Ecto neural progenitor cell (in vitro differentiated cells): ENCODE data around the gene MTCL3.

Experiments
- DNase-seq: peaks from one replicate; pipeline ENCODE4 v3.0.0-alpha.2; 2018; ENCODE audit warnings: low spot score

Gene MTCL3

DNA sequence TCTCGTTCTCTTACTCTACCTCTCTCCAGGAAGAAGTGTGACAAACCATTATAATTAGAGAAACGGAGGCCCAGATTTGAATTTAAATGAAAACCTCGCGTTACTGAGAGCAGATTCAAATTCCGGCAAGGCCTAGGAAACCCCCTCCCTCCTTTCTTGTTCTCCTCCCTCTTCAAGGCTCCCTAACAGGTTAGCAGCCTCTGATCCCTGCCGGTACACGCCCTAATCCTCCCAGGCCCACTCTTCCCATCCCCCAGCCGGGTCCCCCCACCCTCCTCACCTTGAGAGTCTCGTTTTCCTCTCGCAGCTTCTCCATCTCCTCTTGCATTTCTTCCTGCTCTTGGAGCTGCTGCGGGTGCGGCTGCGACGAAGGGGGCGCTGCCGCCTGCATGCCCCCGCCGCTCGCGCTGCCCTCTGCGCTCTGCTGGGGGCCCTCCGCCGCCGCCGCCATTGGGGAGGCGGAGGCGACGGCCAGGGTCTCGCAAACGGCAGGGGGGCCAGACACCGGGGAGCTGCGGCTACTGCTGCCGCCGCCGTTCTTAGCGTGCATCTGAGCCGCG is 3.8 kb downstream of the MTCL3 start:
- peak; percentile 76 for DNase-seq

DNA sequence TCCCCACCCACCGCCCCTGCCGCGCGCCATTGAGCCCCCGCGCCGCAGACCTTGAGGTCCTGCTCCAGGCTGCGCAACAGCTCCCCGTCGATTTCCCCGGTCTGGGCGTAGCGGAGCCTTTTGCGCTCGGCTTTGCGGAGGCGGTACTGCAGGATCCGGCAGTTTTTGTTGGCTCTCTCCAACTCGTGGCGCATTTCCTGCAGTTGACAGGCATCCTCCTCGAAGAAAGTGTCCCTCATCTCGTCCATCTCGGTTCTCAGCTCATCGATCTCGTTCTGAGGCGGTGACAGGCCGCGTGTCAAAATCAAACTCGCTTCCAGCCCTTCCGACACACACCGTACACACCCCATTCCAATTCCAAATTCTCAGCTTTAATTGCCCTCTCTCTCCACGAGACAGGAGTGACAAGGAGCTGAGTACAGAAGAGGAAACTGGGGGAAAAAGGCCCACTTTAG is 4.3 kb downstream of the MTCL3 start:
- DNase-seq: peak; percentile 78

DNA sequence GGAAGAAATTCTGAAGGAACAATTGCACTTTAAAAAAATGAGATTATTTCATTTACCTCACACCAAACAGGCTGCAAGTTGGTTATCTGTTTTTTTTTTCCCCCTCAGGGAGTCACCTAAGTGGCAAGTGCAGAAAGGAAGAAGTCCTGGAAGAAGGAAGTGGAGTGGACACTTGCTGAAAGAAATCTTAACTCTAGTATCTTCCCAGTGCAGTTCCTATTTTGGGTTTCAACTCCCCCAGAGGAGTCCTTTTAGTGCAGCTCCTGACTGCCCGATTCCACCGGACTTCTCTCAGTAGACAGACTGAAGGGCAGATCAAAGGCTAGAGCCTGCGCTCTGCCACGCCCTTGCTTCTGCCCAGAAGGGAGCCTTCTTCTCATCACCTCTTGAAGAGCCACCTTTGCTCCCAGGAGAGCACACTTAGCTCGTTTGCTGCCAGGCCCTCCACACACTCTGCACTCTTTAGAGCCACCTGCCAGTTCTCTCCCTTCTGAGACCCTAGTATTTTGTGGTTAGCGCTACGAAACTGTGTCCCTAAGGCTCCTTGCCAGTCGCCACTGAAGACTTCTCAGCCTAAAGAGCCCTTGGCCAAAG is 4.9 kb downstream of the MTCL3 start:
- DNase-seq: no peak

DNA sequence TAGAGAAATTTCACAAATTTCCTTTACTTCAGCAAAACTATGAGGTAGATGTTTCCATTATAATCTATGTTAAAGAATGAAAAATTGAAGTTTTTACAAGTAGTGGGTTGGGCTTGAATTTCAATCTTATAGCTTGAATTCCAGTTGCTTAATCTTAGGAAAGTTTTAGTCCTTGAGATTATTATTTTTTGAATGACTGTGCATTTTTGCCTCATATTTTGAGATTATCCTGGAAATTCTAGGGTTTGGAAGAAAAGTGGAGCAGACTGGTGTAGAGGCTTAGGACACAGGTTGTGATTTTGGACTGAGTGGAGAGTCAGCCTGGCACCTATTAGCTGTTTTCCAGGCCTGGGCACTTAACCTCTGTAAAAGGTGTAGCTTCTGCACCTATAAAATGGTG is 5.7 kb downstream of the MTCL3 start:
- no peak for DNase-seq

DNA sequence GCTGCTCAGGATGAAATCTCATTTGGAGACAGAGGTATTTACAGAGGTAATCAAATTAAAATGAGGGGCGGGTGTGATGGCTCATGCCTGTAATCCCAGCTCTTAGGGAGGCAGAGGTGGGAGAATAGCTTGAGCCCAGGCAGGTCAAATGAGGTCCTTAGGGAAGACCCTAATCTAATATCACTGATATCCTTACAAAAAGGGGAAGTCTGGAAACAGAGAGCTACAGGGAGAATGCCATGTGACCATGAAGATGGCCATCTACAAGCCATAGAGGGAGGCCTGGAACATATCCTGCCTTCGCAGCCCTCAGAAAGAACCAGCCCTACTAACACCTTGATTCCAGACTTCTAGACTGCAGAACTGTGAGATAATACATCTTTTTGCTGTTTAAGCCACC is 8.3 kb downstream of the MTCL3 start:
- no peak for DNase-seq

DNA sequence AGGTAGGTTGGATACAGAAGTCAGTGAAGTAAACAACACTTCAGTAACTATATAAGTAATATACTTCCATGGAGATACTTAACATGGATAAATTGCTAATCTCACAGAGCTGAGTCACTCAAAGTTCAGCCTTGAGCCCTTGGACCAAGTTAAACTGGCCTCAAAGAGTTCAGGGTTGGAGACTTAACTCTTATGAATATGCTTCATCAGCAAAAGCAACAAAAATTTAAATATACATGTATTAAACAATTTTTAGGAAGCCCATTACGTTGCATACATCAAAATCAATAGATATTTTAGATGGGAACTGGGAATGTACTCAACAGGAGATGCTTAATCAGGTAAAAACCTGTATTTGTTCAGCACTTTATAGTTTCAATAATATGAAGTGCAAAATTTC is 12.2 kb downstream of the MTCL3 start:
- no peak for DNase-seq

DNA sequence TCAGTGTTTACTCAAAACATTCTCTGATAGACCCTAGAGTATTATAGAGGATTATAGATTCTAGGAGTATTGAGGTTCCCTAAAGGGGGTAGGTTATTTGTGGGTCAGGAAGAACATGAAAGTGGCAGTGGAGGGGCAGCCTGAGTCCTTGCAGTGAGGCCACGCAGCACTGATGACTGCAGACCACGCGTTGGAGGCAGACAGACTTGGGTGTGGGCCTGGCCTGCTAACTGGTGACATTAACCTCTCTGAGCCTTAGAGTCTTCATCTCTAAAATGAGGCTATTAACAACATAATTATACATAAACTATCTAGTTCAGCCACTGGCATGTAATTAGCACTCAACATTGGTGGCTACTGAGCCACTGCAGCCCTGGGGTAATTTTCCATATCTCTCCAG is 16.1 kb downstream of the MTCL3 start:
- no peak for DNase-seq

DNA sequence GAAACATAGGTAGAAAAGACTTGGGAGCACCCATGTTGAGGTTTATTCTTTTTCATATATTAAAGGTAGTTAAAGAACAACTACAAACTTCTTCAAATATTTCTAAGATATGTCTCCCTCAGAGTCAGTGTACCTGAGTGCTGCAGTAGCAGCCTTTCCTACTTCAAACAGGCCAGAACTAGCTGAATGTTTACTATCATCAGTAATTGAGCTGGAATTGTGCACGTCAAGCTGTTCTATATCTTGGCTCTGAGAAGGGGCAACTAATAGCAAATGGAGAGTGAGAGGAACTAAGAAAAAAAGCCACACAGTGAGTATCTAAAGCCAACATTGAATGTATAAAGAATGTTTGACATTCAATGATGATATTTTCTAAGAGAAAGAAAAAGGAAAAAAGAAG is 21.7 kb downstream of the MTCL3 start:
- no peak for DNase-seq

DNA sequence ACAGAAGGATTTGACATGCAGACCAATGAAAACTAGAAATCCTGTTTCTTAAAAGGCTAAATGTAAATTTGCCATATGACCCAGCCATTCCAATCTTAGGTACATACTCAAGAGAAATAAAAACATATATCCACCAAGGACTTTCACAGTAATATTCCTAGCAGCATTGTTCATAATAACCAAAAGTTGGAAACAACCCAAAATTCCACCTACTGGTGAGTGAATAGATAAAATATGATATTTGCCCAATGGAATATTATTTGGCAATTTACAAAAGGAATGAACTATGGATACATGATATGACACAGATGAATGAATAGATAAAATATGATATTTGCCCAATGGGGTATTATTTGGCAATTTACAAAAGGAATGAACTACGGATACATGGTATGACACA is 22.7 kb downstream of the MTCL3 start:
- DNase-seq: no peak

DNA sequence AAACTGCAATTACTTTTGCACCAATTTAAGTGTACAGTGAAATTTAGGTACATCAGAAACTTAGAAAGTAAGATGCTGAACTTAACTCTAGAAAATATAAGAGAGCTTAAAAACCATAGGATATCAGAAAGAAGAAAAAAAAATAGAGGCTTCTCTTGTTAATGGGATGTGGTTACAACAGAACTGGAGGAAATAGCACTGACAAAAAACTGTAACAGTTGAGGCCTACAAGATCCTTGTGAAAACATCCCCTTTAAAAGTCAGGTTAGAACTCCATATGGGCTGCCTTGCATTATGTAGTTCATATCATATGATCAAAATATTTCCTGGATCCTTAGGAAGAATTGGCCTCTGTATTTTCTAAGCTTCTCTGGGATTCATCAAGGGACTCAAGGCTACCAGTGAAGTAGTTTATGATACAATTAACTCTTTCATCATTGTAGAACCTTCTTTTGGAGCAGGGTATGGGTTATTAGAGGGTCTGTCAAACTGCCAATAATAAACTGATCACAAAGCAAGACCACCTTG is 24.8 kb downstream of the MTCL3 start:
- DNase-seq: no peak

DNA sequence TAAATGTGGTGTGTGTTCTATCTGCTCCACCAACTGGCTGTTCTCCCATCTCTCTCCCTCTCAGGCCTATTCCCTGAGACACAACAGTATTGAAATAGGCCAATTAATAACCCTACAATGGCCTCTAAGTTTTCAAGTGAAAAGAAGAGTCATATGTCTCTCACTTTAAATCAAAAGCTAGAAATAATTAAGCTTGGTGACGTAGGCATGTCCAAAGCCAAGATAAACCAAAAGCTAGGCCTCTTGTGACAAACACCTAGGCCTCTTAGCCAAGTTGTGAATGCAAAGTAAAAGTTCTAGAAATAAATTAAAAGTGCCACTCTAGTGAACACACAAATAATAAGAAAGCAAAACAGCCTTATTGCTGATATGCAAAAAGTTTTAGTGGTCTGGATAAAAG is 29.9 kb downstream of the MTCL3 start:
- no peak for DNase-seq

DNA sequence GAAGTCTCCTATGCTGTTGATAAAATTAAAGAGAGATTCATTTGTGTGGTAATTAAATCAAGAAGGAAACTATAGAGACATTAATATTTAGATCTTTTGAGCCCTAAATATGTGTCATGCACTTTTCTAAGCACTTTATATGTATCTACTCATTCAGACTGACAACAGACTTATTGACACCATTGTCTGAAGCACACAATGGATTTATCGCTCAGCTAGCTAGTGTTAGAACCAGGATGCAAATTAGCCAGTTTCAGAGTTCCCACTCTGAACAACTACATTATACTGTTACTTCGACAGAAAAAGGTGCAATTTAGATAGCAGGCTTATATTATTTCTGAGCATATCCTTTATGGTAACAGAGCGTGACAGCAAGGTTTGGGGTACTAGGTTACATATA is 32.2 kb downstream of the MTCL3 start:
- DNase-seq: no peak

DNA sequence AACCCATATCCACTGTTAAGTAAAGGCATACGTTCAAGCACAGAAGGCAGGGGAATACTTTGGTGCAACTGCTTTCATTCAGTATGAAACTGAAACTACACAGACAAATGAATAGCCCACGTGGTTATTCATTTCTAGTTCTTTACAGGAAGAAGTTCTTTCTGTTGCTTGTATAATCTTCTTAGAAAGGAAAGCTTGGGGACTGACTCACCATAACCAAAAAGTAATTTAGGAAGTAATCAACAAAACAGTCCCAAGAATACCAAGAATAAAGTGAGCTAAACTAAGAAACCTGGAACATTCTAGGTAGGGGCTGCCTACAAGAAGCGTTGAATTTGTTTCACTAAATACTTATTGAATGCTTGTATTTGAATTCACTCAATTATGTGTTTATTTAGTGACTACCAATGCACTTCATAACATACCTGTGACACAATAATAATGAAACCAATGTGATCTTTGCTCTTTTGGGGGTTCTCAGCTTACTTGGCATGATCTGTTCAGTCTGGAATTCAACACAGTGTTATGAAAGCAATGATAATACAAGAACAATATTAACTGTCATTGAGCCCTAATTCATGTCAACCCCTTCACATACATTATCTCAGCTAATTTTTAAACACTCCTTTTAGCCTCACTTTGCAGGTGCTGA is 34.8 kb downstream of the MTCL3 start:
- no peak for DNase-seq

DNA sequence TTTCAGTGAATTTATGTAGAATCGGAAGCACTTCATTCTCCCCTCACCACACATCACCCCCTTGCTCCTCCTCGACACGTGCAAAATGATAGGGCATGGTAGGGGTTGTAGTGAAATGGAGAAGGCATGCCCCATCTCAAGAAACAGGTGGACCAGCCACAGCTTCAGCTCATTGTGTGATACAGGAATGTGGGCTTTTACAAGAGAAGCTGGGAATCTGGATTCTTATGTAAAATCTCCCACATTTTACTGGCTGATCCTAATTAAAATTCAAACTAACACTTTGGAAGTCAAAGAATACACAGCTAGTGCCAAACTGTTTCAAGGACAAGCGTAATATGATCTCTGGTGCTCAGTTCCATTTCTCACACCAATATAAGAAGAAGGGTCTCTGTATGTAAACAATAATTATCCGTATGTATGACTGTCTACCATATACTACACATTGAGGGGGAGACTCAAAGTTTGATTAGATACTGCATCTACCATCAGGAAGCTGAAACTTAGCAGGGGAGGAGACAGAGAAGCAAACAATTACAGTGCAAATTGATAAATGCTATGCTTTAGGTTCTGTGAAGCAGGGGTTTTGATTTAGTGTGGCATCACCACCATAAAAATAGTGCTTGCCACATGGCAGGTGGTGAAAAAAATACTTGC is 35.6 kb downstream of the MTCL3 start:
- DNase-seq: no peak

DNA sequence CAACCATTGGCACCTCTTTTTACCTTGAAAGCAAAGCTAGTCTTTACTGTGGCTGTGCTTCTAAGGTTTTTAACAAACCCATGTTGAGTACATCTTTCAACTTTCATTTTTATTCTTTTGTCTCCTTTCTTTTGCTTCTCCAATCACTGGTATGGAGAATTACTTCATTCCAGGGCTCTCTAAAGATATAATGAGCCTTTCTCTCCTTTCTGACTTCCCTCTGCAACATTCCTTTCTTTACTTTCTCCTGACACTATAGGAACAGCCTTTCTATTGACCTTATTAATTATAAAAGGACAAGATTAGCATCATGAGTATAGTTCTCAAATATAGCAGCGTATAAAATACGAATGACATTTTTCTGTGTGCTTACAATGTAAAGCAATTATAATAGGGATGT is 36.8 kb downstream of the MTCL3 start:
- no peak for DNase-seq

DNA sequence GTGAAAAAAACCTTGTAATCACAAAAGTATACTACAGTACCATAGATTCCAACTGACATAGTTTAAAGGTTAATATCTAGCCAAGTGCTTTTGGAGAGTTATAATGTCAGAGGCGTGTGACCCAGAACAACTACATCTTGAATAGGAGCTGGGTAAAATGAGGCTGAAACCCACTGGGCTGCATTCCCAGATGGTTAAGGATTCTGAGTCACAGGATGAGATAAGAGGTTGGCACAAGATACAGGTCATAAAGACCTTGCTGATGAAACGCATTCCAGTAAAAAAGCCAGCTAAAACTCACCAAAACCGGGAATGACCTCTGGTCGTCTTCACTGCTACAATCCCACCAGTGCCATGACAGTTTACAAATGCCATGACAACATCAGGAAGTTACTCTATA is 37.5 kb downstream of the MTCL3 start:
- no peak for DNase-seq

DNA sequence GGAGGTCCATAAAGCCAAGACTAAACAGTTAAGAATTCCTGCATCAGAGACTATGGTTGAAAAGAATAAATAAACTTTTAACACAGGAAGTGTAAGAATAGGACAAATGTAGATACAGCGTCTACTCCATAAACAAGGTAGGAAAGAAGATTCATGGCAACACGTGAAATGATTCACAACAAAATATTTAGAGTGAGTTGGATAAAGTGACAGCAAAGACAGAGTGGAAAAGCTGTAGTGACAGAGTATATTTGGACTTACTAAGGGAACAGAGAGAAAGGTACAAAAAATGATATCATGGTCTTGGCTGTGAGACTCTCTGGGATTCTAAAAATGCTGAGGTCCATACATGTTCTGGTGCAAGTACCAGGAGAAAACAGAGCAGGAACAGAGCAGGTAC is 38.0 kb downstream of the MTCL3 start:
- DNase-seq: no peak

DNA sequence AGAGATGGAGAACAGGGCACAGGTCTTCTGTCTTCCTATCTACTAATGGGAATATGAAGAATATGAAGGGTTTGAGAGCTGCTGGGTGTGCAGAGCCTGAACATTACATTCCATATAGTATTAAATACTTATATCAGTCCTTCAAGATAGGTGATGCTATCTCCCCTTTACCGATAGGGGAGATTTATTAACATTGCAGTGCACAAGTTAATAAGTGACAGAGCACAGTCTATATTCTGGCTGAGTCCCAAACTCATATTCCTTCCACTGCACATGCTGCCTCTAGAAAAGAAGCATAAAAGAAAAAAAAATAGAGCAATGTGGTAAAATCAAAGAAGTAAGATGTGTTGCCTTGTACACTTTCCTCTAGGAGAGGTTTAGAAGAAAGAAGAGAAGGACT is 41.5 kb downstream of the MTCL3 start:
- DNase-seq: no peak

DNA sequence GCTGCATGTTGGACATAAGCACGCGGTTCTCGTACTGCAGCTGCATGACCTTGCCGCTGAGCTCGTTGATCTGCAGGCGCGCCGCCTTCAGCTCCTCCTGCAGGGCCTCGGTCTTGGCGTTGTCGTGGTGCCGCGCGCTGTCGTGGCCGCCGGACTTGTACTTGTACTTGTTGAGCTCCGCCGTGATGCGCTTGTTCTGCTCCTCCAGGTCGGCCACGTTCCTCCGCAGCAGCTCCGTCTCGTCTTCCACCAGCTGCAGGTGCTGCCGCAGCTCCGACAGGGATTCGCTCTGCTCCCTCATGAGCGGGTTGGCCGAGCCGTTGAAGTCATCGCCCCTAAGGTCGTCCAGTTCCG is 43.3 kb downstream of the MTCL3 start:
- DNase-seq: no peak

DNA sequence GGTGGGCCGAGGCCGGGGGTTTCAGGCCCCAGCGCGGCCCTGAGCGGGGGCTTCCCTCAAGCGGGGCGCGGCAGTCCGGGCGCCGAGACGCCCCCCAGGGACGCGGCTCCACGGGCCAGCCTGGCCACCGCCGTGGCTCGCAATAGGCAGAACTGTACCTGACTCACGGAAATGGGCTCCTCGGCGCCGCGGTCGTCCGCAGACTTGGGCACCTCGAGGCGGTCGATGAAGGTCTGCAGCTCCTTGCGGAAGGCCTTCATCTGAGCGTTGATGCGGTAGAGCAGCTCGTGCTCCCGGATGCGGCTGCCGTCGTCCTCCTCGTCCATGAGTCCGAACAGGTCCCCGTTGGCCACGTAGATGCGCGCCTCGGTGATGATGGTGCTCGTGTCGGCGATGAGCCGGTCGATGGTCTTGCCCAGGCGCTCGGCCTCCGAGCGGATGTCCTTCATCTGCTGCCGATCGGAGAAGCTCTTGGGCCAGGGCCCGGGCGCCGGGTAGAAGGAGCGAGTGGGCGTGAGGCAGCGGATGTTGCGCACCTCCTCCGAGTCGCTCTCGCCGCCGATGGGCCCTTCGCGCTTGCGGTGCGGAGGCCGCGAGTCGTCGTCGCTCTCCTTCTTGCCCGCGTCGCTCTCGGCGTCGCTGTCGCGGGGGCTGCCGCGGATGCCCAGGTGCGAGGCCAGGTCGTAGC is 43.9 kb downstream of the MTCL3 start:
- no peak for DNase-seq

DNA sequence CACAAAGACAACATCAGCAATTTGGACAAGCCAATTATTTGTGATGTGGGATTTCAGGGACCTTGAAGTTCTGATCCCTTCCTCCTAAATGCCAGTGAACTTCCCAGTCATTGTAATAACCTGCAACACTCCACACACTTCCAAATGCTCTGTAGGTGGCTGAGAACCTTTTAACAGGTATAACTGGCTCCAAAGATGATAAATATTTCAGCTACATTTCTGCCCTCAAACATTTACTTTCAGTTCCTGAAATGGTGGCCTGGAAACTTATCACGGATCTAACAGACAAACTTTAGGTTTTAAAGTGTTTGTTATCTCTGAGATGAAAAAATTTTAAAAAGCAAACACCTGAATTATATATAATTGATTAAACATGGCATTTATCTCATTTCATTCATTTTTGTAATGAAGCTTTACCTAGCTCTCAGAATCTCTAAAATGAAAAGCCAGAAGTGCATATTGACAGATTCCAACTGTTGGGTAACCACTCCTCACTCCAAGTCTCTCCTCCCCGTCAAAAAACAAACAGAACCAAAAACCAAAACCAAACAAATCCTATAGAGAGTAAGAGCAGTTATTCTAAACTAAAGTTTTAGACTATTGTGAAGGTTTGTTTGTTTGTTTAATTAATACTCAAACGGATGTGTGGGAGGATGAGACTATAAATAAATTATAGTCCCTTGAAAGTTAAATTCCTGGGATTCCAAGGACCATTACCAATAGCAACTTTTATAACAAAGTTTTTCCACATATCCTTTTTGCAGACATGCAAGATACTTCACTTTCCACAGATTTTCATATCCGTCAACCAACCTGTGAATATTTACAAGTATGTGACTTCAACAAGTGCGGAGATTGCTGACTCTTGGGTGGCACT is 47.5 kb downstream of the MTCL3 start:
- DNase-seq: no peak

DNA sequence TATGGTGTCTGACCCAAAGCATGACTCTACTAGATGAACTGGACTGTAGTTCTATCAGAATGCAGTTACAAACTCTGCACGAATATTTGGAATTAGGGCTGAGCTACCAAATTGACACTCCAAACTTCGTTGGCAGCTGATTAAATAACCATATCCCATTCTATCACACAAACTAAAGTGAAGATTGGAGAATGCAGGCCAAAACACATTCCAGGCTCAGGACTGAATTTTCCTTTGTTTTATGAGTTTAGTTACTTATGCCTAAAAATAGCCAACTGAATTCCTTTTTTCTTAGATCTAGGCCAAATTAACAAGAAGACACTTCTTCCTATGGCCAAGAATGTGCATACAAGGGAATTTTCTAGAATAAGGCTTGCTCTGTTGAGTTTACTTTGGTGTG is 50.2 kb downstream of the MTCL3 start:
- no peak for DNase-seq
